ENCODE results near the gene ARHGAP26.

Gene ARHGAP26

DNA sequence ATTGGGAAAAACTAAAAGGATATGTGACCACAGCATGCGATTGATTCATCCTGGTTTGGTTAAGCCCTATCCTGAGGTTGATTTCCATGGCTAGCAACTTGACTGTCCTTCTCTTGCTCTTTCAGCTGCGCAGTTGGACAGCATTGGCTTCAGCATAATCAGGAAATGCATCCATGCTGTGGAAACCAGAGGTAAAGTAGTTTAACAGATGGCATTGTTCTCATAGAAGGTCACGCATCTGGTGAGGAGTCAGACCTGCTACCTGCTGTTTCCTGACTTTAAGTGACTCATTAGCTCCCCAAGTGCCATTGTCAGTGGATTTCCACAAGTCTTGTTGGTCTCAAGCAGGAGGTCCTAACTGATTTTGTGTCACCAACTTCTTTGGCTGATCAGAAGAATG lies 266.9 kb downstream of the ARHGAP26 start:
- ATAC-seq (peak; percentile 70), DNase-seq (no peak)

- ATAC-seq, result no peak
- DNase-seq, result no peak
These were observed 267.5 kb downstream of the ARHGAP26 start for GRCh38 chr5:143037708-143038107.

GRCh38 chr5:143040622-143041021 lies 270.4 kb downstream of the ARHGAP26 start:
- DNase-seq, result no peak

DNA sequence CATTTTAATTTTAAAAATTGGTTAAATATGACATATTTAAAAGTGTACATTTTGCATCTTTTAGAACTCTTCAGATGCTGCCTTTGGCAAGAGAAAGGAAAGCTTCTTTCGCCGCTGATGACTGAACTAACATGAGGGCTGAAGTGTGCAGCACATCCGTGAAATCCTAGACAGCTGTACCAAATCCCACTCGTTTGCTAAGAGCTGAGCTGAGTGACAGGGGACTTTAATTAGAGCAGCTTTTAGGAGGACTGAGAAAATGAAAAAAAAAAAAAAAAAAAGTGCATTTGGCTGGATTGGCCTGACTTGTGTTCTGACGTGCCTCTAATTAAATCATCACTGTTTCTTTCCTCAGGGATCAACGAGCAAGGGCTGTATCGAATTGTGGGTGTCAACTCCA lies 271.3 kb downstream of the ARHGAP26 start:
- ATAC-seq, result no peak
- no peak for DNase-seq

More at GRCh38 chr5:143040622-143041021, 270.4 kb downstream of the ARHGAP26 start:
- no peak for ATAC-seq

GRCh38 chr5:143041972-143042770 lies 272.0 kb downstream of the ARHGAP26 start:
- ATAC-seq (no peak), DNase-seq (no peak)

DNA sequence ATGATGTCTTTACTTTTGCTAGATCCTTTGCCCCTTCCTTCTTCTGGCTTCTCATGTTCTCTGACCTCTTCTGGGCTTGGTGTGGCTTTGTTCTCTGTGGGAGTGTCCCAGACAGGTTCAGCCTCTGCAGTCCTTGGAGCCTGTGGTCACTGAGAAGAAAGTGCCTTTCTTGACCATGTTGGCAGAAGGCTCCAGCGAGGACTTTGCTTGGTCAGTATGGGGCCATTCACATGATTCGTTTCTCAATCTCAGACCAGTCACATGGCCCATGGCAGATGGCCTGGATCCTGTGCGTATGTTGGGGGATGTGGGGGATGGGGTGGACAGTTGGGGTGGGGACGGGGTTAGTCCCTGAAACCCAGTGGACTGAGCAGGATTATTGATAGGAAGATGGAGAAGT lies 274.1 kb downstream of the ARHGAP26 start:
- ATAC-seq (no peak), DNase-seq (no peak)

- DNase-seq, result no peak
- no peak for ATAC-seq
These were observed 274.9 kb downstream of the ARHGAP26 start for GRCh38 chr5:143045062-143045461.

DNA sequence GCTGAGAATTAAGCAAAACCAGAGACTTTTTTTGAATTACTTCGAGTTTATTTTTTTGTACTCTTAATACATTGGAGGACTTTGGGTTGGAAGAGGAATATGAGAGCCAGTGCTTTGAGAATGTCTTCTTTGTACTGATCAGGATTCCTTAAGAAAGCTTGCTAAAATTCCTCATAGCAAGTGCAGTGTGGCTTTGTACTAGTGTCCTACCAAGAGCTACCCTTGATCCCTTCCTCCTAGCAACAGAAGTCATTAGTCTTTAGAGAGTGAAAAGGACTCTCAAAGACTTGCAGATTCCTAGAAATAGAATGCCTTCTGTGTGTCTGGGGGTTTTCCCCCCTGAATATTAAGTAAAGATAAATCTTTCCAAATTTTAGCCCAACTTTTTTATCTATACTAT lies 276.1 kb downstream of the ARHGAP26 start:
- DNase-seq (no peak), ATAC-seq (no peak)

GRCh38 chr5:143047091-143047490 lies 276.9 kb downstream of the ARHGAP26 start:
- ATAC-seq (peak; percentile 36), DNase-seq (no peak)

GRCh38 chr5:143050183-143050582 lies 280.0 kb downstream of the ARHGAP26 start:
- ATAC-seq (no peak), DNase-seq (no peak)

DNA sequence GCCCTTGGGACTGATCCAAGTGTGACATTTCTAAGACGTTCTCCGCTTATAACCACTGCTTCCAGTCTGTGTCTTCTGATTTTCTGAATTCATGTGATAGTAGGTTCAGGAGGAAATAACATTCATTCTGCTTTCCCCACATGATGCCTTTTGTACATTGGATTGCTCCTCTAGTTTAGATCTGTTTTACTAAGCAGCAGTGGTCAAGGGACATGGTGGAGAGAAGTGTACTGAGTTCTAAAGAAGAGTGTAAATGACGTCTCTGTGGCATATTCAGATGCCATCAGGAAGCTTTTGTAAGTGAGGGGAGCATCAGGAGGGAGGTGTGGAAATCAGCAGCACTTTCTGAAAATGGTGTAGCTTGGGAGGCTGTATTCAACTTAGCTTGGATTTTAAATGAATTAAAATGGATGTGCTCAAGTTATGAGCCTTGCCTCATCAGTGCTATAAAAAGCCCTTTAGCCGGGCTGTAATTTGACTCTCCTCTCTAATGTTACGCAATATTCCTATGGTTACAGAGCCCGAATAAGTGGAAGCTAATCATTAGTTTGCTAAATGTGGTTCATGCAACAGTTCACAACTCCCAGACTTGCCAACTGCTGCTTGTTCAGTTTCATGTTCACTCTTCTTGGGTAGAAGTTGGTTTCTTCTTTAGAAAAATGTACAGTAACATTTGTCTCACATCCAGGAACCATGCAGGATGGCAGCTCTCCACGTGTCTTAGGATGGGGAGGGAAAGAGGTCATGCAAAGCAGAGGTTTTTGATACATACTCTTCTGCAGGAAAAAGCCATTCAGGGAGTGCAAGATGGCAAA lies 281.3 kb downstream of the ARHGAP26 start:
- DNase-seq, result no peak
- no peak for ATAC-seq

DNA sequence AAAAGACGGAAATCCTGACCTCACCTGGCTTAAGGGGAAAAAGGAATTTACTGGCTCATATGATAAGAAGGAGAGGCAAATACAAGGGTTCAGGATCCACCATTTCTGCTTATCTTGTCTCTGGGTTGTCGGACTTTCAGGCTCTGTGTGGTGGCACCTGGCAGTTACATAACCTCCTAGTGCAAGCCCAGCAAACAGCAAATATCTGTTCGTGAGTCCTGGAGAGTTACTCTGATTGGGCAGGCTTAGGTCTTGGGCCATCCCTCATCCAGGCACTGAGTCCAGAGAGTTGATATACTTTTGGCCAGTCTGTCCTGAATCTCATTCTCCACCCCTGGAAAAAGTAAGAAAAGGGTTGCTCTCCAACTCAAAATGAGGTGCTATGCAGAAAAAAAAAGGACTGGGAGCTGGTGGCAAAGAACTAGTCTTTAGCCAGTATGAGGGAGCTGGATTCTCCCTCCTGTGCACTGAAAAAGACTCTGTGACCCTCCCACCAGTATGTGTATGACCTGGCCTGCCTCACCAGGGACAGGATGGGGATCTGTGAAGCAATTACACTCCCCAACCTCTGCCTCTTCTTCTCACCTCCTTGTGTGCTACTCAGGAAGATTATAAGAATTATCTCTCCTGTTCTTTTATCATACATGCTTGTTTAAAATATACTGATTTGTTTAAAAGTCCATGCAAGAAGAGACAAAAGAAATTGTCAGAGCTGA lies 282.9 kb downstream of the ARHGAP26 start:
- ATAC-seq (peak; percentile 26), DNase-seq (no peak)

- DNase-seq, result no peak
- ATAC-seq, result no peak
These were observed 283.6 kb downstream of the ARHGAP26 start for GRCh38 chr5:143053780-143054179.

- ATAC-seq, result peak; percentile 81
- peak; percentile 42 for DNase-seq
These were observed 284.3 kb downstream of the ARHGAP26 start for GRCh38 chr5:143054480-143054941.

- ATAC-seq (no peak), DNase-seq (no peak)
These were observed 285.6 kb downstream of the ARHGAP26 start for GRCh38 chr5:143055596-143056338.

DNA sequence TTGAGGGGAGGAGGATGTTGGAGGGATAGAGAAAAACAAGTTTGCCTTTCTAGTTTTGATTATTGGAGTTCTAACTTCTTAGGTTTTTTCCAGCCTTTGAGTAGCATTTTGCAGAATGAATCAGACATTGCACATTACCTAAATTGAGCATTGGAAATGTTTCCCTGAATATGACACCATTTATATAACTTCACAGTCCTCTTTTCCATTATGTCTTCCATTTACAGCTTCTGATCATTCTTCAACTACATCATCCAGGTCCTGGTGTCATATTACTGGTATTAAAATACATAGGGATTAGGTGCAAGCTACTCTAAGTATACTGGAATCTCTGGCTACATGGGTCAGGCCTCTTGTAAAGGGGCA lies 286.1 kb downstream of the ARHGAP26 start:
- peak; percentile 7 for ATAC-seq
- no peak for DNase-seq

GRCh38 chr5:143056792-143057579 lies 286.8 kb downstream of the ARHGAP26 start:
- ATAC-seq (no peak), DNase-seq (no peak)

DNA sequence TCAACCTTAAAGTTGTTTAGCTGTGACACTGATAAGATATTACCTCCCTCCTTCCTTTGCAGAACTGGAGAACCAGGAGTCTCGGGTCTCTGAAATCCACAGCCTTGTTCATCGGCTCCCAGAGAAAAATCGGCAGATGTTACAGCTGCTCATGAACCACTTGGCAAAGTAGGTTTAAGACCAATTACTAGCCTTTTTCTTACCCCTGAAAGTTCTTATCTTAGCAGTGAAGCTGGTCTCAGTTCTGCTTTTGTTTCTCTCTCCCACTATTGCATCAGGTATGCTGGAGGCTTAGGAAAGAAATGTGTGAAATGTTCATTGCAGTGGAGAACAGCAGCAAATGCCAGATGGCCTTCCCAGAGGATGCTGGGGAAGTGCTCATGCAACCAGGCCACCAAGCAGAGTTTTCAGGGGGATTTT lies 287.4 kb downstream of the ARHGAP26 start:
- ATAC-seq, result no peak
- no peak for DNase-seq

GRCh38 chr5:143059355-143059754 lies 289.2 kb downstream of the ARHGAP26 start:
- no peak for ATAC-seq

DNA sequence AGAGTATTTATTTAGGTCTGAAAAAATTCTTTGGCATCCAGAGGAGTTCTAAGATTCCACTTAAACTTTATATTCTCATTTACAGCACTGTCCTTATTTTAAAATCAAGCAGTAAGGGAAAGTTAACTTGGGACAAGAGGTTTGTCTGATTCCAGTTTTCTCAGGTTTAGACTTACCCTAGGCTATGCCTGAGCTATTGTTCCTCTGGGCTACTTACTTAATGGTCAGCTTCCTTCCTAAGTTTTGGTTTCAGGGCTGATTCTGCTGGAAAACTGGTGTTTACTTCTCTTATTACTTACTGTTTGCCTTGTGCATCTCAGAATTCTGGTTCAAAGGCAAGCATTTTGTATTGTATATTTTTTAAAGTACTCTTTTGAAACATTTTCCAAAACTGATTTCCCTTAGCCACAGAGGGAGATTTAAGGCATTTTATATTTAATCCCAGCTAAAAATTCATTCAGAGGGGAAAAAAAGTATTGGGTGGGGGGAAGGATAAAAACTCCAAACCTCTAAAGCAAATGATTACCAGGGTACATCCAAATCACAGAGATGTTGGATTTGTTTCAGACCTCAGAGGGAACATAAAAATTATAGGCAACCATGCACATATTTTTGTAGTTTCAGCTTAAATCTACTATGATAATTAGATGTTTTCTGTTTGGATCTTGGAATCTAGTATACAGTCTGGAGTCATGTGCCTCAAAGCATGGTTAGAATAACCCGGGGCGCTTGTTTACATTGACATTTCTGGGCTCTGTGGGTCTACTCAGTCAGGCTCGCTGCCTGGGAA lies 290.0 kb downstream of the ARHGAP26 start:
- no peak for DNase-seq
- ATAC-seq, result no peak

More at GRCh38 chr5:143059355-143059754, 289.2 kb downstream of the ARHGAP26 start:
- DNase-seq, result no peak

All from stimulated activated naive CD8-positive, alpha-beta T cell treated with anti-CD3 and anti-CD28 coated beads, Interleukin-15, Interleukin-2, amounts not matched to agents 100 U/mL and 50 U/mL, for 24 hours (primary cell).